ENCODE data around the gene LDLRAD4. TPM values are rescaled to one million over a fixed set of nuclear protein-coding genes. Genes with fewer than 3 reads are reported as not detected.

Gene LDLRAD4
- total and polyA plus RNA-seq, 2 donors (not counting 1 experiment from before 2014, with no cell fraction given), result 13.9 to 35.7 TPM

DNA sequence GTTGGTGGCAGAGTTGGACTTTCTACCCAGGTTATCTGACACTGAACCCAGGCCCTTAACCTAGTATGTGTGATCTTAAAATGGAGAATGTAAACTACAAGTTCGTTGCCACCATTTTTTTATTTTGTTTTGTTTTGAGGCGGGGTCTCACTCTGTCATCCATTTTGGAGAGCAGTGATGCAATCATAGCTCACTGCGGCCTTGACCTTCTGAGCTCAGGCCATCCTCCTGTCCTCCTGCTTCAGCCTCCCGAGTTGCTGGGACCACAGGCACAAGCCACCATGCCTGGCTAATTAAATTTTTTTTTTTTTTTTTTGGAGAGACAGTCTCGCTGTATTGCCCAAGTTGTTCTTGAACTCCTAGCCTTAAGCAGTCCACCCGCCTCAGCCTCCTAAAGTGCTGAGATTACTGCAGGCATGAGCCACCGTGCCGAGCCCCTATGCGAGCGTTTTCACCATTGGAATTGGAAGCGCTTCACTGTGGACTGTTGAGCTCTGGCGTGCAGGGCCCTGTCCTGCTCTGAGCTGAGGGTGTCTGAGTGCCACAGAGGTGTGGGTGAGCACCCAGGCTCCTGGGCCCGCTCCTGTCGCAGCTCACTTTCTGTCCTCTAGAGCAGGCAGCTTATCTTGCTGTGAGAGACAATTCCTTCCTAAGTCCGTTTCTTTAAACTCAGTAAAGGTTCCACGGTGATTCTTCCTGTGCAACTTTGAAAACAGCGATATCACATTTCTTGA, 186.9 kb downstream of the LDLRAD4 start:
- Histone ChIP-seq H3K4me1 (ENCODE audit: control insufficient read depth in 2 of 2, insufficient read depth in 2 of 2, low read length in 2 of 2) (no peaks in the 10 kb centered on the region), H3K4me2 (replicated peaks; ENCODE audit: low read depth, low read length, poor library complexity, severe bottlenecking) (no peak overlapping the region), H3K4me3 (ENCODE audit: control extremely low read depth in 1 of 5, extremely low read depth in 1 of 5, insufficient read depth in 1 of 5, low read depth in 2 of 5, low read length in 4 of 5) (no peak overlapping the region), H3K36me3 (replicated peaks in 1 of 2; ENCODE audit: control extremely low read depth in 1 of 2, control insufficient read depth in 1 of 2, extremely low read depth in 1 of 2, insufficient read depth in 2 of 2, low read length in 1 of 2) (no peaks in the 10 kb centered on the region), H3K9me3 (ENCODE audit: control extremely low read depth in 1 of 3, control insufficient read depth in 2 of 3, insufficient read depth in 1 of 3, low read length in 2 of 3) (no peaks in the 10 kb centered on the region), H3K79me2 (ENCODE audit: control insufficient read depth, insufficient read depth, low read length) (no peaks in the 10 kb centered on the region), H4K20me1 (ENCODE audit: control insufficient read depth, insufficient read depth, low read length, poor library complexity, severe bottlenecking) (no peaks in the 10 kb centered on the region), H3K27ac (ENCODE audit: low read length in 2 of 2) (no peak overlapping the region), H3K9ac (ENCODE audit: low read length) (no peak overlapping the region), H3K27me3 (replicated peaks in 1 of 4; ENCODE audit: control extremely low read depth in 1 of 4, control insufficient read depth in 3 of 4, insufficient read depth in 4 of 4, low read length in 3 of 4) (no peaks in the 10 kb centered on the region), H2AFZ (ENCODE audit: insufficient read depth, low read depth, low read length, poor library complexity, severe bottlenecking) (no peak overlapping the region)
- CTCF ChIA-PET, result interaction anchor here (1.1 kb wide), 1 partner anchor 11 kb away, joined by 4 read pairs; no protein-coding TSS in a partner anchor
- WGBS (ENCODE audit: insufficient coverage), result 98% methylated on average over 16 of the region's 17 CpGs
- TF ChIP-seq EZH2 (IDR thresholded peaks at IDR 0.05; ENCODE audit: borderline replicate concordance, insufficient read depth, low read depth, low read length, poor library complexity, severe bottlenecking), result no peak
- TF ChIP-seq, protein P1, sequence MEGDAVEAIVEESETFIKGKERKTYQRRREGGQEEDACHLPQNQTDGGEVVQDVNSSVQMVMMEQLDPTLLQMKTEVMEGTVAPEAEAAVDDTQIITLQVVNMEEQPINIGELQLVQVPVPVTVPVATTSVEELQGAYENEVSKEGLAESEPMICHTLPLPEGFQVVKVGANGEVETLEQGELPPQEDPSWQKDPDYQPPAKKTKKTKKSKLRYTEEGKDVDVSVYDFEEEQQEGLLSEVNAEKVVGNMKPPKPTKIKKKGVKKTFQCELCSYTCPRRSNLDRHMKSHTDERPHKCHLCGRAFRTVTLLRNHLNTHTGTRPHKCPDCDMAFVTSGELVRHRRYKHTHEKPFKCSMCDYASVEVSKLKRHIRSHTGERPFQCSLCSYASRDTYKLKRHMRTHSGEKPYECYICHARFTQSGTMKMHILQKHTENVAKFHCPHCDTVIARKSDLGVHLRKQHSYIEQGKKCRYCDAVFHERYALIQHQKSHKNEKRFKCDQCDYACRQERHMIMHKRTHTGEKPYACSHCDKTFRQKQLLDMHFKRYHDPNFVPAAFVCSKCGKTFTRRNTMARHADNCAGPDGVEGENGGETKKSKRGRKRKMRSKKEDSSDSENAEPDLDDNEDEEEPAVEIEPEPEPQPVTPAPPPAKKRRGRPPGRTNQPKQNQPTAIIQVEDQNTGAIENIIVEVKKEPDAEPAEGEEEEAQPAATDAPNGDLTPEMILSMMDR (IDR thresholded peaks at IDR 0.05), result no peak
- intact Hi-C loops (cut with micrococcal nuclease), result no loop called here
- Mint-ChIP-seq H3K27me3 (no peaks in the 10 kb centered on the region), H3K4me1 (no peaks in the 10 kb centered on the region), H3K9me3 (ENCODE audit: insufficient read depth) (no peaks in the 10 kb centered on the region), H3K27ac (no peak overlapping the region), H3K4me3 (no peak overlapping the region)
- POLR2A ChIA-PET, result interaction anchor here (0.7 kb wide), 1 partner anchor 214 kb away, joined by 4 read pairs; no protein-coding TSS in a partner anchor
- DNase-seq (no peak), ATAC-seq (ENCODE audit: low read depth) (no peak)

GRCh38 chr18:13406049-13406615, 187.6 kb downstream of the LDLRAD4 start:
- DNase-seq (no peak), ATAC-seq (ENCODE audit: low read depth) (no peak)
- intact Hi-C loops (cut with micrococcal nuclease), result no loop called here
- Mint-ChIP-seq H3K27me3 (no peaks in the 10 kb centered on the region), H3K9me3 (ENCODE audit: insufficient read depth) (no peaks in the 10 kb centered on the region), H3K4me1 (no peaks in the 10 kb centered on the region), H3K27ac (no peak overlapping the region), H3K4me3 (no peak overlapping the region)
- ChIA-PET CTCF (no interaction called here), POLR2A (no interaction called here)
- no peaks in the 10 kb centered on the region for H4K20me1 ChIP-seq (ENCODE audit: control insufficient read depth, insufficient read depth, low read length, poor library complexity, severe bottlenecking)
- H3K4me3 ChIP-seq (ENCODE audit: control extremely low read depth in 1 of 5, extremely low read depth in 1 of 5, insufficient read depth in 1 of 5, low read depth in 2 of 5, low read length in 4 of 5), result no peak overlapping the region
- no peak overlapping the region for H3K9ac ChIP-seq (ENCODE audit: low read length)
- no peaks in the 10 kb centered on the region for H3K27me3 ChIP-seq (replicated peaks in 1 of 4; ENCODE audit: control extremely low read depth in 1 of 4, control insufficient read depth in 3 of 4, insufficient read depth in 4 of 4, low read length in 3 of 4)
- H3K4me2 ChIP-seq (replicated peaks; ENCODE audit: low read depth, low read length, poor library complexity, severe bottlenecking), result no peak overlapping the region
- H3K27ac ChIP-seq (ENCODE audit: low read length in 2 of 2), result no peak overlapping the region
- H2AFZ ChIP-seq (ENCODE audit: insufficient read depth, low read depth, low read length, poor library complexity, severe bottlenecking), result no peak overlapping the region
- no peaks in the 10 kb centered on the region for H3K9me3 ChIP-seq (ENCODE audit: control extremely low read depth in 1 of 3, control insufficient read depth in 2 of 3, insufficient read depth in 1 of 3, low read length in 2 of 3)
- 93% methylated on average over 9 of the region's 9 CpGs for WGBS (ENCODE audit: insufficient coverage)
- no peaks in the 10 kb centered on the region for H3K79me2 ChIP-seq (ENCODE audit: control insufficient read depth, insufficient read depth, low read length)
- H3K4me1 ChIP-seq (ENCODE audit: control insufficient read depth in 2 of 2, insufficient read depth in 2 of 2, low read length in 2 of 2), result no peaks in the 10 kb centered on the region
- no peaks in the 10 kb centered on the region for H3K36me3 ChIP-seq (replicated peaks in 1 of 2; ENCODE audit: control extremely low read depth in 1 of 2, control insufficient read depth in 1 of 2, extremely low read depth in 1 of 2, insufficient read depth in 2 of 2, low read length in 1 of 2)
- TF ChIP-seq, protein P1 (IDR thresholded peaks at IDR 0.05), result no peak
- no peak for TF ChIP-seq EZH2 (IDR thresholded peaks at IDR 0.05; ENCODE audit: borderline replicate concordance, insufficient read depth, low read depth, low read length, poor library complexity, severe bottlenecking)
